Ascending aorta (tissue), 2 donors: ENCODE measurements around the gene HSD17B3. TPM values are rescaled to one million over a fixed set of nuclear protein-coding genes. Genes with fewer than 3 reads are reported as not detected.

Source experiments
- DNase-seq, 2 donors: peaks; one replicate each; pipeline ENCODE4 v3.0.0-alpha.2; 2019; ENCODE audit warnings: low spot score in 2 of 2
- H3K27ac ChIP-seq, 2 donors: fragments of 200-600 bp; sonication (generic); one replicate each; pipeline ENCODE4 v1.5.1; 2016 to 2017; ENCODE audit warnings: mild to moderate bottlenecking in 1 of 2
- H3K27me3 ChIP-seq: fragments of 200-600 bp; sonication (generic); one replicate; pipeline ENCODE4 v1.5.1; 2017
- H3K36me3 ChIP-seq, 2 donors: fragments of 200-600 bp; sonication (generic); one replicate each; pipeline ENCODE4 v1.5.1; 2016
- H3K4me1 ChIP-seq, 2 donors: fragments of 200-600 bp; sonication (generic); one replicate each; pipeline ENCODE4 v1.5.1; 2016 to 2017; ENCODE audit warnings: mild to moderate bottlenecking in 1 of 2
- H3K4me3 ChIP-seq, 2 donors: fragments of 200-600 bp; sonication (generic); one replicate each; pipeline ENCODE4 v1.5.1; 2016 to 2017; ENCODE audit warnings: mild to moderate bottlenecking in 1 of 2
- H3K9me3 ChIP-seq, 2 donors: fragments of 200-600 bp; sonication (generic); one replicate each; pipeline ENCODE4 v1.5.1; 2016
- intact Hi-C: fragments of 100-400 bp; cut with DNase I; formaldehyde crosslinking; loops from one replicate; pipeline ENCODE4 v1.15.1; 2023
- total RNA-seq: library from RNA; depleted of rRNA; stranded (reverse); fragments of >200 nt; gene quantifications from one replicate; pipeline ENCODE4 v1.1.0, GENCODE V29; 2016
- TF ChIP-seq, protein P1 (sequence below), 3 experiments: fragments of 200-600 bp in 2 of 3; fragments of 450-650 bp in 1 of 3; sonication (generic) in 2 of 3; IDR thresholded peaks; one replicate each; pipeline ENCODE4 v1.5.1; 2016 to 2019; ENCODE audit warnings: antibody characterized with exemption in 3 of 3, mild to moderate bottlenecking in 1 of 3, moderate library complexity in 1 of 3

HSD17B3 gene
- total RNA-seq, 1 donor from 2014 or later: not detected

DNA sequence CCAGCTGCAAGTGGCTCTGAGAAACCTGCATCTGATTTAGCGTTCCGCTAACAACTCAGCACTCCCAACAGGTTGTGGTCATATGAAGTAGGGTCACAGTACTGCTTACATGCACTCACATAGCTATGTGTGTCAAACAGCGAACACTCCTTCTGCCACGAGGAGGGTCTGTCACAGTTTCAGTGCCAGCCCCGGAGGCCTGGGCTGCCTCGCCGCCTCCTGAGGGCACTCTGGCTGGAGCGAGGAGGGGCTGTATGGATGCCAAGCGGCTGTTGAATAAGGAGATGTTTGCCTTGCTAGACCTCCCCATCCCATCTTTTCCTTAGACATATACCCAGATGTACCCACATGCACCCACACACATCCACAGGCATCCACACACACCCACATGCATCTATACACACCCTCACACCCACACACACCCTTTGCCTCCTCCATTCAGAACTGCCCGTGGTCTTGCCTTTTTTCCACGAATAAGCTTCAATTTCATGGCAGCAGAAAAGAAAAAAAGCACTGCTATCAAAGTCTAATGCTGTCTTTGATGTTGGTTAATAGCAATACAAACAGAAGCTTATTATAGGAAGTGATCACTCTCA is 95.7 kb downstream of the HSD17B3 start:
- Histone ChIP-seq H3K4me1 (no peaks in the 10 kb centered on the region), H3K36me3 (no peaks in the 10 kb centered on the region), H3K27ac (no peak overlapping the region), H3K9me3 (no peaks in the 10 kb centered on the region), H3K4me3 (no peak overlapping the region), H3K27me3 (no peaks in the 10 kb centered on the region)
- intact Hi-C loops: no loop called here
- TF ChIP-seq, protein P1, sequence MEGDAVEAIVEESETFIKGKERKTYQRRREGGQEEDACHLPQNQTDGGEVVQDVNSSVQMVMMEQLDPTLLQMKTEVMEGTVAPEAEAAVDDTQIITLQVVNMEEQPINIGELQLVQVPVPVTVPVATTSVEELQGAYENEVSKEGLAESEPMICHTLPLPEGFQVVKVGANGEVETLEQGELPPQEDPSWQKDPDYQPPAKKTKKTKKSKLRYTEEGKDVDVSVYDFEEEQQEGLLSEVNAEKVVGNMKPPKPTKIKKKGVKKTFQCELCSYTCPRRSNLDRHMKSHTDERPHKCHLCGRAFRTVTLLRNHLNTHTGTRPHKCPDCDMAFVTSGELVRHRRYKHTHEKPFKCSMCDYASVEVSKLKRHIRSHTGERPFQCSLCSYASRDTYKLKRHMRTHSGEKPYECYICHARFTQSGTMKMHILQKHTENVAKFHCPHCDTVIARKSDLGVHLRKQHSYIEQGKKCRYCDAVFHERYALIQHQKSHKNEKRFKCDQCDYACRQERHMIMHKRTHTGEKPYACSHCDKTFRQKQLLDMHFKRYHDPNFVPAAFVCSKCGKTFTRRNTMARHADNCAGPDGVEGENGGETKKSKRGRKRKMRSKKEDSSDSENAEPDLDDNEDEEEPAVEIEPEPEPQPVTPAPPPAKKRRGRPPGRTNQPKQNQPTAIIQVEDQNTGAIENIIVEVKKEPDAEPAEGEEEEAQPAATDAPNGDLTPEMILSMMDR (IDR thresholded peaks at IDR 0.05): no peak
- no peak for DNase-seq

DNA sequence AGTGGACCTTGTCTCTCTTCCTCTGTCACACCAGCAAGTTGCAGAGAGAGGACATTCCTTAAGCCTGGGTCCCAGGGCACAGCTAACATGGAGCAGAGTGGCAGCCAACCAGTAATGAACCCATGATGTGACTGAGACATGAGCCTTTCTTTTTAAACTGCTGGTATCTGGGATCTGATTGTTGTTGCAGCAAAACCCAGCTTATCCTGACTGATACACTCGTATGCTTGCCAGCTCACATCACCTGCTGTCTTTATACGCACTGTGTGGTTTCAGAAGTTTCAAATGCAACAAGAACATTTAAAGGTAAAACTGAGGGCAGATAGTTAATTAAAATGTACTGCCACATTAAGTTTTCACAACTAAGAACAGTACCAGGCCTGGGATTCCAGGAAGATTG is 97.1 kb downstream of the HSD17B3 start:
- TF ChIP-seq, protein P1 (IDR thresholded peaks at IDR 0.05): no peak
- DNase-seq: no peak
- Histone ChIP-seq H3K9me3 (no peaks in the 10 kb centered on the region), H3K27me3 (no peaks in the 10 kb centered on the region), H3K4me1 (no peaks in the 10 kb centered on the region), H3K36me3 (no peaks in the 10 kb centered on the region), H3K27ac (no peak overlapping the region), H3K4me3 (no peak overlapping the region)
- intact Hi-C loops: no loop called here

DNA sequence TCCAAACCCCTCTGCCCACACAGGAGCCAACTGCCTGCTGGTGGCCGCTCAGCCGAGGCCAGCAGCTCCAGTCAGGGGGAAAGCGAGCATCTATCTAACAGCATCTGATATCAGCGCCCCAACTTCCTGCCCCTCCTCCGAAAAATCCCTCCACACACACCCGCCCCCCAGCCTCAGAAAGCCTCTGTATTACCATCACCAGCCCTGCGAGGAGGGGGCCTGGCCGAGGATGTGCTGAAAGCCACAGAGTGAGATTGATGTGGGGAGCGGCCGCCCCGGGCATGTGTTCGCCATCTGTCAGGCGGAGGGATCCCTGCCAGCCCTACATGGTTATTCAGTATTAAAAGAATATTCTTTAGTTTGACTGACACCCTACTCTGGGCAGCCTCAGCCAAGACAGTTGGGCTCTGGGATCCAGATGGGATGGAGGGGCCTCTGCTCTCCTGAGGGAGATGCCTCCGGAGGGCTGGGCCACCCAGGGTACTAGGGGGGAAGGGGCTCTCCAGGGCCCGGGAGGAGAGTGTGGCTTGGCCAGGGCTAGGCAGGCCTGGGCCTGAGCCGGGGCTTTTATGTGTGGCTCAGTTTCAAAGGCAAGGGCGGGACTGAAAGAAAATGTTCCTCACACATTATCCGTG is 98.0 kb downstream of the HSD17B3 start:
- TF ChIP-seq, protein P1 (IDR thresholded peaks at IDR 0.05): no peak
- no peak overlapping the region for H3K27ac ChIP-seq
- no peaks in the 10 kb centered on the region for H3K36me3 ChIP-seq
- intact Hi-C loops: no loop called here
- no peak overlapping the region for H3K4me3 ChIP-seq
- no peaks in the 10 kb centered on the region for H3K27me3 ChIP-seq
- no peaks in the 10 kb centered on the region for H3K4me1 ChIP-seq
- DNase-seq: no peak
- H3K9me3 ChIP-seq: no peaks in the 10 kb centered on the region

DNA sequence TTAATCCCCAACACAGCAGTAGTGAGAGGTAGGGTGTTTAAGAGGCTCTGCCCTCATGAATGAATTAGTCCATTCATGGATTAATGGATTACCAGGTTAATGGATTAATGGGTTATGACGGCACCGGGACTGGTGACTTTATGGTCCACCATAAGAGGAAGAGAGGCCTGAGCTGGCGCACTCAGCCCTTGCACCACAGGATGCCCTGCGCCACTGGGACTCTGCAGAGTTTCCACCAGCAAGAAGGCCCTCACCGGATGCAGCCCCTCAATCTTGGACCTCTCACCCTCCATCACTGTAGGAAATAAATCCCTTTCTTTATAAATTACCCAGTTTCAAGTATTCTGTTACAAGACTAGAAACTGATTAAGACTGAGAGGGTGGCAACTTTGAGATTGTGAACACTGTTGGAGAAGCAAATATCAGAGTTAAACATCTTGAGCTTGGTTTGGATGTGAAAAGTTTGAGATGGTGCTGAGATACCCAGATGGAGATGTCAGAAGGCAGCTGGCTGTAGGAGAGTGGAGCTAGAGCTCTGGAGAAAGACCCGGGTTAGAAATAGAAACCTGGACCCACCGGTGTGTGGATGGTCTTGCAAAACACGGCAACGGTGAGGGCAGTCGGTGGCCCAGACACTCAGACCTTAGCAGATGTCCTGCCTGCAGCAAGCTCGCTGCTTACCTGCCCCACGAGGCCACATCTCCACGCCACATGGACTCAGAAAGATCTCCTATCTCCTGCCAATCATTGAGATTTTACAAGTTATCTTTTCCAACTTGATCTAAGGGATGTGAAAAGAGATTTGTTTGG is 98.8 kb downstream of the HSD17B3 start:
- Histone ChIP-seq H3K4me3 (no peak overlapping the region), H3K4me1 (no peaks in the 10 kb centered on the region), H3K27me3 (no peaks in the 10 kb centered on the region), H3K27ac (no peak overlapping the region), H3K36me3 (no peaks in the 10 kb centered on the region), H3K9me3 (no peaks in the 10 kb centered on the region)
- no peak for DNase-seq
- intact Hi-C loops: no loop called here
- TF ChIP-seq, protein P1 (IDR thresholded peaks at IDR 0.05): no peak

DNA sequence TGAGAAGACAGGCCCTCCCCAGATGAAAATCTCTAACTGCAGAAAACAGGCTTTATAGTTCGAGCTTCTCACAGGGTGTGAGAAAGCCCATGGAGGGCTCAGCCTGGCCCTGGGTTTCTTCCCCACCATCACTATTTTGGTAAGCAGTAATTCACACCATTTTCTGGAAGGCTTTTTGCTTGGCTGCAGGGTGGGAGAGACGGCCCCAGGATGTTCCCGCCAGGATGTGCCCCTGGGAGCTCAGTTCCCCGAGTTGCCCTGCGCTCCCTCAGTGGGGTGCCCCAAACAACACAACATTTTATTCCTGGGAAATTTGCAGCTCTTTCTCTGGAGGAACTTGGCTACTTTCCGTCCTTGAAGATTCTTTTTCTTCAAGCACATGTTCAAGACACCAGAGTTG is 100.8 kb downstream of the HSD17B3 start:
- TF ChIP-seq, protein P1 (IDR thresholded peaks at IDR 0.05): no peak
- H3K4me3 ChIP-seq: no peak overlapping the region
- H3K27me3 ChIP-seq: no peaks in the 10 kb centered on the region
- no peaks in the 10 kb centered on the region for H3K36me3 ChIP-seq
- no peaks in the 10 kb centered on the region for H3K4me1 ChIP-seq
- no peaks in the 10 kb centered on the region for H3K9me3 ChIP-seq
- DNase-seq: no peak
- intact Hi-C loops: no loop called here
- H3K27ac ChIP-seq: no peak overlapping the region
